ENCODE data around the gene PIP5K1B. TPM values are rescaled to one million over a fixed set of nuclear protein-coding genes. Genes with fewer than 3 reads are reported as not detected.

PIP5K1B gene
- total RNA-seq, 1 experiment from 2014 or later: 5.2 TPM

- peak; percentile 64; the same call in 1 of the 2 replicates for TF ChIP-seq ZNF281 (CRISPR knock-in tag; IDR thresholded peaks at IDR 0.05)
- TF ChIP-seq NFATC4 (CRISPR knock-in tag; IDR thresholded peaks at IDR 0.05): no peak
These were observed at the start of gene PIP5K1B (continued) for GRCh38 chr9:68704814-68705530.

GRCh38 chr9:68664036-68664435 is 41.0 kb upstream of the PIP5K1B start:
- H3K27me3 Mint-ChIP-seq (ENCODE audit: low read depth): no peaks in the 10 kb centered on the region; the same call in 1 of the 2 replicates

GRCh38 chr9:68668127-68668526 is 36.9 kb upstream of the PIP5K1B start:
- H3K36me3 Mint-ChIP-seq: no peaks in the 10 kb centered on the region
- ATAC-seq: peak; percentile 83
- H3K27me3 Mint-ChIP-seq (ENCODE audit: low read depth): no peaks in the 10 kb centered on the region; the same call in 1 of the 2 replicates
- no peak for DNase-seq (ENCODE audit: low spot score)
- ChIA-PET POLR2A (interaction anchor here (0.7 kb wide), 1 partner anchor 321 kb away, joined by 3 read pairs; no protein-coding TSS in a partner anchor), CTCF (interaction anchor here (0.6 to 1.5 kb wide), 2 partner anchors 73 to 331 kb away, joined by 3 to 4 read pairs; no protein-coding TSS in a partner anchor)
- no peaks in the 10 kb centered on the region for H3K9me3 Mint-ChIP-seq
- peak overlapping the region; percentile 92; the same call in 1 of the 2 replicates for H3K27ac Mint-ChIP-seq
- H3K4me1 Mint-ChIP-seq: peaks cover 38% of the 10 kb centered on the region
- no peak overlapping the region for H3K4me3 Mint-ChIP-seq
- TF ChIP-seq USF1 (CRISPR knock-in tag; IDR thresholded peaks at IDR 0.05): no peak
- no peak for TF ChIP-seq MYBL2 (CRISPR knock-in tag; IDR thresholded peaks at IDR 0.05)
- TF ChIP-seq IRF1 (CRISPR knock-in tag; IDR thresholded peaks at IDR 0.05): no peak
- TF ChIP-seq ZNF532 (CRISPR knock-in tag; IDR thresholded peaks at IDR 0.05; ENCODE audit: borderline replicate concordance): no peak
- no peak for TF ChIP-seq NFATC4 (CRISPR knock-in tag; IDR thresholded peaks at IDR 0.05)
- TF ChIP-seq FOXP4 (CRISPR knock-in tag; IDR thresholded peaks at IDR 0.05): no peak
- TF ChIP-seq ZNF121 (CRISPR knock-in tag; IDR thresholded peaks at IDR 0.05): no peak

More at GRCh38 chr9:68664036-68664435, 41.0 kb upstream of the PIP5K1B start:
- POLR2A ChIA-PET: no interaction called here
- CTCF ChIA-PET: no interaction called here
- TF ChIP-seq ELF4 (CRISPR knock-in tag; IDR thresholded peaks at IDR 0.05; ENCODE audit: low read depth) (no peak), ZSCAN18 (CRISPR knock-in tag; IDR thresholded peaks at IDR 0.05) (no peak), ZNF416 (CRISPR knock-in tag; IDR thresholded peaks at IDR 0.05) (no peak), MAX (CRISPR knock-in tag; IDR thresholded peaks at IDR 0.05) (no peak), TEAD4 (CRISPR knock-in tag; IDR thresholded peaks at IDR 0.05) (no peak), SOX15 (CRISPR knock-in tag; IDR thresholded peaks at IDR 0.05) (no peak), NR3C1 (CRISPR knock-in tag; conservative IDR thresholded peaks at IDR 0.05; ENCODE audit: low read depth) (no peak), MXD4 (CRISPR knock-in tag; IDR thresholded peaks at IDR 0.05; ENCODE audit: borderline replicate concordance) (no peak), ZNF423 (CRISPR knock-in tag; IDR thresholded peaks at IDR 0.05) (no peak), JUN (CRISPR knock-in tag; IDR thresholded peaks at IDR 0.05) (no peak), GABPB1 (CRISPR knock-in tag; IDR thresholded peaks at IDR 0.05) (no peak), MLX (CRISPR knock-in tag; IDR thresholded peaks at IDR 0.05) (no peak), NR2C2 (CRISPR knock-in tag; IDR thresholded peaks at IDR 0.05) (no peak), ZNF232 (CRISPR knock-in tag; IDR thresholded peaks at IDR 0.05) (no peak), IRF2 (CRISPR knock-in tag; IDR thresholded peaks at IDR 0.05; ENCODE audit: borderline replicate concordance, low read depth) (no peak), EMX1 (CRISPR knock-in tag; IDR thresholded peaks at IDR 0.05) (no peak), HMGA2 (CRISPR knock-in tag; IDR thresholded peaks at IDR 0.05) (no peak), SMAD4 (CRISPR knock-in tag; IDR thresholded peaks at IDR 0.05) (no peak)
- H3K4me1 Mint-ChIP-seq: peaks cover 19% of the 10 kb centered on the region
- no peak overlapping the region for H3K27ac Mint-ChIP-seq
- ATAC-seq: no peak
- no peak for DNase-seq (ENCODE audit: low spot score)
- H3K36me3 Mint-ChIP-seq: no peaks in the 10 kb centered on the region
- H3K9me3 Mint-ChIP-seq: peaks cover 9% of the 10 kb centered on the region
- no peak overlapping the region for H3K4me3 Mint-ChIP-seq

All from WTC11 (cell line).